ENCODE results near the gene PKN1.

PKN1 gene

GRCh38 chr19:14433554-14434501 is 722 bp downstream of the PKN1 start:
- H3K4me3 Mint-ChIP-seq: peak overlapping the region; percentile 79
- no peaks in the 10 kb centered on the region for H3K36me3 Mint-ChIP-seq (ENCODE audit: low read depth)
- H3K4me1 Mint-ChIP-seq: peaks cover 38% of the 10 kb centered on the region
- TF ChIP-seq, protein P1, sequence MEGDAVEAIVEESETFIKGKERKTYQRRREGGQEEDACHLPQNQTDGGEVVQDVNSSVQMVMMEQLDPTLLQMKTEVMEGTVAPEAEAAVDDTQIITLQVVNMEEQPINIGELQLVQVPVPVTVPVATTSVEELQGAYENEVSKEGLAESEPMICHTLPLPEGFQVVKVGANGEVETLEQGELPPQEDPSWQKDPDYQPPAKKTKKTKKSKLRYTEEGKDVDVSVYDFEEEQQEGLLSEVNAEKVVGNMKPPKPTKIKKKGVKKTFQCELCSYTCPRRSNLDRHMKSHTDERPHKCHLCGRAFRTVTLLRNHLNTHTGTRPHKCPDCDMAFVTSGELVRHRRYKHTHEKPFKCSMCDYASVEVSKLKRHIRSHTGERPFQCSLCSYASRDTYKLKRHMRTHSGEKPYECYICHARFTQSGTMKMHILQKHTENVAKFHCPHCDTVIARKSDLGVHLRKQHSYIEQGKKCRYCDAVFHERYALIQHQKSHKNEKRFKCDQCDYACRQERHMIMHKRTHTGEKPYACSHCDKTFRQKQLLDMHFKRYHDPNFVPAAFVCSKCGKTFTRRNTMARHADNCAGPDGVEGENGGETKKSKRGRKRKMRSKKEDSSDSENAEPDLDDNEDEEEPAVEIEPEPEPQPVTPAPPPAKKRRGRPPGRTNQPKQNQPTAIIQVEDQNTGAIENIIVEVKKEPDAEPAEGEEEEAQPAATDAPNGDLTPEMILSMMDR (IDR thresholded peaks at IDR 0.05): no peak
- H3K27ac Mint-ChIP-seq: no peak overlapping the region
- no peak for DNase-seq
- peaks cover 35% of the 10 kb centered on the region for H3K27me3 Mint-ChIP-seq (ENCODE audit: low read depth, poor library complexity)
- no peaks in the 10 kb centered on the region for H3K9me3 Mint-ChIP-seq

GRCh38 chr19:14434543-14435319 is 1.6 kb downstream of the PKN1 start:
- Mint-ChIP-seq H3K4me3 (peak overlapping the region; percentile 79), H3K4me1 (peaks cover 45% of the 10 kb centered on the region), H3K9me3 (no peaks in the 10 kb centered on the region), H3K36me3 (ENCODE audit: low read depth) (no peaks in the 10 kb centered on the region), H3K27ac (peak overlapping the region; percentile 66), H3K27me3 (ENCODE audit: low read depth, poor library complexity) (peaks cover 27% of the 10 kb centered on the region)
- TF ChIP-seq, protein P1 (IDR thresholded peaks at IDR 0.05): no peak
- peak; percentile 25 for DNase-seq

GRCh38 chr19:14435320-14436050 is 2.4 kb downstream of the PKN1 start:
- Mint-ChIP-seq H3K9me3 (no peaks in the 10 kb centered on the region), H3K27me3 (ENCODE audit: low read depth, poor library complexity) (peaks cover 21% of the 10 kb centered on the region), H3K4me3 (peak overlapping the region; percentile 56), H3K36me3 (ENCODE audit: low read depth) (no peaks in the 10 kb centered on the region), H3K4me1 (peaks cover 51% of the 10 kb centered on the region), H3K27ac (no peak overlapping the region)
- TF ChIP-seq, protein P1 (IDR thresholded peaks at IDR 0.05): no peak
- DNase-seq: no peak

GRCh38 chr19:14437578-14438140 is 4.6 kb downstream of the PKN1 start:
- no peak overlapping the region for H3K27ac Mint-ChIP-seq
- TF ChIP-seq, protein P1 (IDR thresholded peaks at IDR 0.05): no peak
- H3K4me1 Mint-ChIP-seq: peaks cover 50% of the 10 kb centered on the region
- peaks cover 8% of the 10 kb centered on the region for H3K36me3 Mint-ChIP-seq (ENCODE audit: low read depth)
- no peaks in the 10 kb centered on the region for H3K27me3 Mint-ChIP-seq (ENCODE audit: low read depth, poor library complexity)
- no peak for DNase-seq
- no peak overlapping the region for H3K4me3 Mint-ChIP-seq
- H3K9me3 Mint-ChIP-seq: no peaks in the 10 kb centered on the region

- peak overlapping the region; percentile 55 for H3K27ac Mint-ChIP-seq
- no peak overlapping the region for H3K4me3 Mint-ChIP-seq
- no peaks in the 10 kb centered on the region for H3K27me3 Mint-ChIP-seq (ENCODE audit: low read depth, poor library complexity)
- no peaks in the 10 kb centered on the region for H3K9me3 Mint-ChIP-seq
- H3K36me3 Mint-ChIP-seq (ENCODE audit: low read depth): peaks cover 18% of the 10 kb centered on the region
- H3K4me1 Mint-ChIP-seq: peaks cover 49% of the 10 kb centered on the region
- TF ChIP-seq, protein P1 (IDR thresholded peaks at IDR 0.05): no peak
- no peak for DNase-seq
Observed at GRCh38 chr19:14439014-14439413, 5.9 kb downstream of the PKN1 start.
